Measurements from ENCODE around the gene MSH3.

The MSH3 gene

DNA sequence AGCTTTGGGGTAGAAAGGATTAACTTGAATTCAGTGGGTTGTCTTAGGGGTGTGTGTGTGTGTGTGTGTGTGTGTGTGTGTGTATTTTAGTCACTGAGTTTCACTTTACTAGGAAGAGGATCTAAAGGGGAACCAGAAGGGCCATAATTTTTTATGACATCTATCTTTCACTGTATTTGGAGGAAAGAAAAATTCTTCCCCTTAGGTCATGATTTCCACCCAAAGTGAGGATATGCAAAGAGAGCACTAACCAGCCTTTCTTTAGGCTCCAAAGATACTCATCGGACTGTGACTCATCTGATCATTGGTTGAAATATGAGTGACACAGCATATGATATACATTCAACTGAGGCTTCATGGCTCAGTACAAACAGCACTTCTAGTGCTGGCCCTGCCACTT is 230.5 kb downstream of the MSH3 start:
- TF ChIP-seq BACH2 (CRISPR knock-in tag; IDR thresholded peaks at IDR 0.05; ENCODE audit: borderline replicate concordance) (no peak), TCF4 (CRISPR knock-in tag; IDR thresholded peaks at IDR 0.05; ENCODE audit: borderline replicate concordance) (no peak), RARB (CRISPR knock-in tag; IDR thresholded peaks at IDR 0.05) (no peak), ZNF565 (CRISPR knock-in tag; conservative IDR thresholded peaks at IDR 0.05; ENCODE audit: low read depth) (no peak), ARNTL (CRISPR knock-in tag; IDR thresholded peaks at IDR 0.05; ENCODE audit: borderline replicate concordance, low read depth) (no peak), CSDC2 (CRISPR knock-in tag; IDR thresholded peaks at IDR 0.05) (no peak), ZNF8 (CRISPR knock-in tag; IDR thresholded peaks at IDR 0.05) (no peak), ZFP30 (CRISPR knock-in tag; IDR thresholded peaks at IDR 0.05) (no peak), ISL1 (CRISPR knock-in tag; IDR thresholded peaks at IDR 0.05) (no peak)
- TF ChIP-seq, protein P1, sequence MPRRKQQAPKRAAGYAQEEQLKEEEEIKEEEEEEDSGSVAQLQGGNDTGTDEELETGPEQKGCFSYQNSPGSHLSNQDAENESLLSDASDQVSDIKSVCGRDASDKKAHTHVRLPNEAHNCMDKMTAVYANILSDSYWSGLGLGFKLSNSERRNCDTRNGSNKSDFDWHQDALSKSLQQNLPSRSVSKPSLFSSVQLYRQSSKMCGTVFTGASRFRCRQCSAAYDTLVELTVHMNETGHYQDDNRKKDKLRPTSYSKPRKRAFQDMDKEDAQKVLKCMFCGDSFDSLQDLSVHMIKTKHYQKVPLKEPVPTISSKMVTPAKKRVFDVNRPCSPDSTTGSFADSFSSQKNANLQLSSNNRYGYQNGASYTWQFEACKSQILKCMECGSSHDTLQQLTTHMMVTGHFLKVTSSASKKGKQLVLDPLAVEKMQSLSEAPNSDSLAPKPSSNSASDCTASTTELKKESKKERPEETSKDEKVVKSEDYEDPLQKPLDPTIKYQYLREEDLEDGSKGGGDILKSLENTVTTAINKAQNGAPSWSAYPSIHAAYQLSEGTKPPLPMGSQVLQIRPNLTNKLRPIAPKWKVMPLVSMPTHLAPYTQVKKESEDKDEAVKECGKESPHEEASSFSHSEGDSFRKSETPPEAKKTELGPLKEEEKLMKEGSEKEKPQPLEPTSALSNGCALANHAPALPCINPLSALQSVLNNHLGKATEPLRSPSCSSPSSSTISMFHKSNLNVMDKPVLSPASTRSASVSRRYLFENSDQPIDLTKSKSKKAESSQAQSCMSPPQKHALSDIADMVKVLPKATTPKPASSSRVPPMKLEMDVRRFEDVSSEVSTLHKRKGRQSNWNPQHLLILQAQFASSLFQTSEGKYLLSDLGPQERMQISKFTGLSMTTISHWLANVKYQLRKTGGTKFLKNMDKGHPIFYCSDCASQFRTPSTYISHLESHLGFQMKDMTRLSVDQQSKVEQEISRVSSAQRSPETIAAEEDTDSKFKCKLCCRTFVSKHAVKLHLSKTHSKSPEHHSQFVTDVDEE (CRISPR knock-in tag; IDR thresholded peaks at IDR 0.05), result no peak
- ATAC-seq, result peak; percentile 59

DNA sequence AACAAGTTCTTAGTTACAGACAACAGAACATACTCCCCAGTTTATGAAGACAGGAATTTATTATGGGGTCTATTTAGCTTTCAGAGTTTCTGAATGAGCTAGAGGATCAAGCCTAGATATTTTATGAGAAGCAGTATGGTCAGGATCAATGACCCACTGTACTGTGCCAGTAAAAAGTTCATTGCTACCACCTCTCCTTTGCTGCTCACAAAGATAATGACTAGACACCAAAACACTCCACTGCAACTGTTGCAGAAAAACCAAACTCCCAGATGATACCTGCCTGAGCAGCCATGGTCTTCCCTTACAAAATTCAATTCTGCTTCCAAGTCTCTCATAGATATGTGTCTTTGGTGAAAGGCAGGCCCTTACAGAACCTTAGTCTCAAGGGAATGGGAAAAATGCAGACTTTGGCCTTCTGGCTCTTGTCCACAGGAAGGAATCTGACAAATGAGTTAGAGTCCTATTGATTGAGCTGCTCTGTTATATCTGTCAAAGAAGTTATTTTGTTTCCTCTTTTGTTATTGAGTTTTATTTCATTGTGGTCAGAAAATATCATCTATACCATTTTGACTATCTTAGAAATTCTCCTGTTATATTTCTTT is 231.0 kb downstream of the MSH3 start:
- peak; percentile 65 for ATAC-seq

DNA sequence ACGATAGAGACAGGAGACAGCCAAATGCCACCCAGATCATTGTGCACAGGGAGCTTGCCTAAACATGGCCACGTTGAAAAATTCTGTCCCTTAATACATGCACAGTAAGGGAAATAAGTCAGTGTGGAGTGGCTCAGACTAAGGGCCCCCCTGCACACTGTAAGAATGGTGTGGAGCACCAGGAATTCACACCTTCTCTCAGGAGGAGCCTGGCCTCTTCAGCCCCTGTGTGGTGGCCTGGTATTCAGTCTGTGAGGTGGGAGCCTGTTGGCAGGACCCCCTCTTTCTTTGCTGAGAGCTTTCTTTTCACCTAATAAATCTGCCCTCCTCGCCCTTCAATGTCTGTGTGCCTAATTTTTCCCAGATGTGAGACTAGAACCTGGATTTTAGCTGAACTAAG is 239.6 kb downstream of the MSH3 start:
- no peak for ATAC-seq
- TF ChIP-seq, protein P2, sequence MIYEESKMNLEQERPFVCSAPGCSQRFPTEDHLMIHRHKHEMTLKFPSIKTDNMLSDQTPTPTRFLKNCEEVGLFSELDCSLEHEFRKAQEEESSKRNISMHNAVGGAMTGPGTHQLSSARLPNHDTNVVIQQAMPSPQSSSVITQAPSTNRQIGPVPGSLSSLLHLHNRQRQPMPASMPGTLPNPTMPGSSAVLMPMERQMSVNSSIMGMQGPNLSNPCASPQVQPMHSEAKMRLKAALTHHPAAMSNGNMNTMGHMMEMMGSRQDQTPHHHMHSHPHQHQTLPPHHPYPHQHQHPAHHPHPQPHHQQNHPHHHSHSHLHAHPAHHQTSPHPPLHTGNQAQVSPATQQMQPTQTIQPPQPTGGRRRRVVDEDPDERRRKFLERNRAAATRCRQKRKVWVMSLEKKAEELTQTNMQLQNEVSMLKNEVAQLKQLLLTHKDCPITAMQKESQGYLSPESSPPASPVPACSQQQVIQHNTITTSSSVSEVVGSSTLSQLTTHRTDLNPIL (CRISPR knock-in tag; IDR thresholded peaks at IDR 0.05; ENCODE audit: low read depth), result no peak
- TF ChIP-seq ISL1 (CRISPR knock-in tag; IDR thresholded peaks at IDR 0.05) (no peak), TOX (CRISPR knock-in tag; IDR thresholded peaks at IDR 0.05; ENCODE audit: borderline replicate concordance) (no peak), CSDC2 (CRISPR knock-in tag; IDR thresholded peaks at IDR 0.05) (no peak), GLIS3 (CRISPR knock-in tag; IDR thresholded peaks at IDR 0.05) (no peak), ZFP3 (CRISPR knock-in tag; IDR thresholded peaks at IDR 0.05) (no peak), OSR1 (CRISPR knock-in tag; IDR thresholded peaks at IDR 0.05) (no peak), ZNF565 (CRISPR knock-in tag; conservative IDR thresholded peaks at IDR 0.05; ENCODE audit: low read depth) (no peak), PPARA (CRISPR knock-in tag; IDR thresholded peaks at IDR 0.05; ENCODE audit: borderline replicate concordance) (no peak), SNAI2 (CRISPR knock-in tag; IDR thresholded peaks at IDR 0.05) (no peak), ZNF70 (CRISPR knock-in tag; IDR thresholded peaks at IDR 0.05) (no peak), BACH2 (CRISPR knock-in tag; IDR thresholded peaks at IDR 0.05; ENCODE audit: borderline replicate concordance) (no peak), ZFP30 (CRISPR knock-in tag; IDR thresholded peaks at IDR 0.05) (no peak), ZNF8 (CRISPR knock-in tag; IDR thresholded peaks at IDR 0.05) (no peak), ZC3H10 (CRISPR knock-in tag; IDR thresholded peaks at IDR 0.05) (no peak), TCF4 (CRISPR knock-in tag; IDR thresholded peaks at IDR 0.05; ENCODE audit: borderline replicate concordance) (no peak)
- TF ChIP-seq, protein P3, sequence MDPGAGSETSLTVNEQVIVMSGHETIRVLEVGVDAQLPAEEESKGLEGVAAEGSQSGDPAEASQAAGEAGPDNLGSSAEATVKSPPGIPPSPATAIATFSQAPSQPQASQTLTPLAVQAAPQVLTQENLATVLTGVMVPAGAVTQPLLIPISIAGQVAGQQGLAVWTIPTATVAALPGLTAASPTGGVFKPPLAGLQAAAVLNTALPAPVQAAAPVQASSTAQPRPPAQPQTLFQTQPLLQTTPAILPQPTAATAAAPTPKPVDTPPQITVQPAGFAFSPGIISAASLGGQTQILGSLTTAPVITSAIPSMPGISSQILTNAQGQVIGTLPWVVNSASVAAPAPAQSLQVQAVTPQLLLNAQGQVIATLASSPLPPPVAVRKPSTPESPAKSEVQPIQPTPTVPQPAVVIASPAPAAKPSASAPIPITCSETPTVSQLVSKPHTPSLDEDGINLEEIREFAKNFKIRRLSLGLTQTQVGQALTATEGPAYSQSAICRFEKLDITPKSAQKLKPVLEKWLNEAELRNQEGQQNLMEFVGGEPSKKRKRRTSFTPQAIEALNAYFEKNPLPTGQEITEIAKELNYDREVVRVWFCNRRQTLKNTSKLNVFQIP (CRISPR knock-in tag; IDR thresholded peaks at IDR 0.05; ENCODE audit: borderline replicate concordance, low read depth), result no peak
- TF ChIP-seq, protein P4, sequence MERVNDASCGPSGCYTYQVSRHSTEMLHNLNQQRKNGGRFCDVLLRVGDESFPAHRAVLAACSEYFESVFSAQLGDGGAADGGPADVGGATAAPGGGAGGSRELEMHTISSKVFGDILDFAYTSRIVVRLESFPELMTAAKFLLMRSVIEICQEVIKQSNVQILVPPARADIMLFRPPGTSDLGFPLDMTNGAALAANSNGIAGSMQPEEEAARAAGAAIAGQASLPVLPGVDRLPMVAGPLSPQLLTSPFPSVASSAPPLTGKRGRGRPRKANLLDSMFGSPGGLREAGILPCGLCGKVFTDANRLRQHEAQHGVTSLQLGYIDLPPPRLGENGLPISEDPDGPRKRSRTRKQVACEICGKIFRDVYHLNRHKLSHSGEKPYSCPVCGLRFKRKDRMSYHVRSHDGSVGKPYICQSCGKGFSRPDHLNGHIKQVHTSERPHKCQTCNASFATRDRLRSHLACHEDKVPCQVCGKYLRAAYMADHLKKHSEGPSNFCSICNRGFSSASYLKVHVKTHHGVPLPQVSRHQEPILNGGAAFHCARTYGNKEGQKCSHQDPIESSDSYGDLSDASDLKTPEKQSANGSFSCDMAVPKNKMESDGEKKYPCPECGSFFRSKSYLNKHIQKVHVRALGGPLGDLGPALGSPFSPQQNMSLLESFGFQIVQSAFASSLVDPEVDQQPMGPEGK (CRISPR knock-in tag; IDR thresholded peaks at IDR 0.05; ENCODE audit: borderline replicate concordance), result no peak

More for the DNA sequence above, 231.0 kb downstream of the MSH3 start:
- 0 out of 2 replicates have a peak, but pooled peaks have one; percentile 23 for TF ChIP-seq ISL1 (CRISPR knock-in tag; IDR thresholded peaks at IDR 0.05)
- TF ChIP-seq, protein P1 (CRISPR knock-in tag; IDR thresholded peaks at IDR 0.05), result no peak

Data from SK-N-SH treated with all-trans-retinoic acid at 6 μM for 48 hours (cell line).